NCI-H2227 (cell line): Measurements from ENCODE around the gene CPOX.
A peak's percentile ranks its signal among the peaks of the same experiment; 100 is the strongest.

Experiments used
- DNase-seq: peaks from one replicate; lab custom pipeline; 2025; ENCODE audit not compliant: unreplicated experiment; lab: John Stamatoyannopoulos, UW

The CPOX gene

DNA sequence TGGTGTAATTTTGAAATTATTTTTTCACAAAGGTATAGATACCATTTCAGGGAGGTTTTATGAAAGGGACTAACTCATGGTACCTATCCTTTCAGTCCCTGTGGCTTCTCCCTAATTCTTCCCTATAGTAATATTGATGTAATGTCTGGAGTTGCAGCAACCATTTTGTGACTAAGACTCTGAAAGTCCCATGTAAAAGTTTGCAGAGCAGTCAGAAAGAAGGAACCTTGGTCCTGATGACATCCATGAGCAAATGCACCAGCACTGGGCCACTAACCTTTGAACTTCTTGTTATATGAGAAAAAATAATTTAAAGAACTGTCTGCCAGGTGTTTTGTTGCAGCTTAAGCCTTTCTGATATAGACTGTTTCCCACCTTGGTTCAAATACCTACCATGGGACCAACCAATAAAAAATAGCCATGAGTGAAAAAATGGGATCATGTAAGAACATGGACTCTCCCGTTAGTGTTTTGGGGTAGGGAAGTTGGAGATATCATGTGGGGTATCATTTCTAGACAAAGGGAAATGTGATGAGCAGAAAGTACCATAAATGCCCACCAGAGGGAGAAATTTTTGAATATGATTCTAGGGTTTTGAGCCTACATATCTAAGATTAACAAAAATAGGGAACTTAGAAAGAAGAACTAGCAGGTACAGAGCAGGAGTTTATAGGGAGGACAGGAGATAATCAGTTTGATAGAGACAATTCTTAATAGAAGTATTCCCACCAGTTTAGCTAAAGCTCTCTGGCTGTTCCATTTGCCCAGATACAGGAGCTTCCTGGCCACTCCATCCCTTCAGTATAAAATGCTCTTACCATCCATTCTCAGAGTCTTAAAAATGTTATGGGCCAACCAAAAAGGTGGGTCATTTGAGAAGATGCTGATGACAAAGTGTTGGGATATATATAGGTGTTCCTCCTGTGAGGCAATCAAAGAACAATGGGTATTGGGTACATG lies 3.4 kb upstream of the CPOX start:
- DNase-seq = peak; percentile 32

DNA sequence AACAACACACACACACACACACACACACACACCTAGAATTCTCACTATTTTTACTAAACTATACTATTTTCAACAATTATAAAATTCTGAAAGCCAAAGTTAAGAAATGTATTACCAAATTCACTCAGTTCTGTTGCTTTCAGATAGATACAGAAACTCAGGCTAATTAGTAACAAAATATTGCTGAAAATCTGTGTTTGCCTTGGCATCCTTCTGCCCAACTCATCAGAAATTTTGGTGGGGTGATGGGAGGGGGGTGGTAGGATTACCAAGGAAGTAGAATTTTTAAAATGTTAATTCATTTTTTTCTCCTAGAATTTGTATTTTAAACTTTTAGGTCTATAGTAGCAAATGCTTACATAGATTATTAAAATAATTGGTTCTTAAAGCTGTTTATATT lies 2.7 kb upstream of the CPOX start:
- no peak for DNase-seq

- no peak for DNase-seq
Observed at GRCh38 chr3:98594628-98595324, 1.4 kb upstream of the CPOX start.

DNA sequence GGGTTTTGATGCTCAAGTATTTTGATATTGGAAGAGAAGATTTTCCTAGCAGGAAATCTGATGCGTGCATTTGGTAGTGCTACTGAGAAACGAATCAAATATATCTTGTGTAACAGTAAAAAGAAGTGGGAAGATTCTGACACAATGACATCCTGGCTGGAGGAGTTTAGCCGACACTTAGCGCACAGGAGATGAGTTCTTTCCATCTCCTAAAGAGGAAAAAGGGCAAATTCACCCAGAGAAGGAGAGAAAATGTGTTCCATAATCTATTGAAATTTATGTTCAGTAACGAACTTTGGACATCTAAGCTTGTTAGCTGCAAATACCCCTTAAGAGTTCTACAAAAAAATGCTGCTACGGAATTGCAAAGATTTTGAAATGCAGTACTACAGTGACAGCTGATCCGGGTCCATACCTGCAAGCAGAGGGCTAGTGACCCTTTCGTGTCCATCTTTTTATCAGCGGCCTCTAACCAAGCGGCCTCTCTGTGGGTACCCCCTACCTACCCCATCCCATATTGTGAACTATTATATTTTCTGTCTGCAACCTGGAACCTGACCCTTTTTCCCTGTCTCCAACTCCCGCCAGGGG lies 971 bp downstream of the CPOX start:
- DNase-seq = no peak

GRCh38 chr3:98589331-98590036 lies 3.9 kb downstream of the CPOX start:
- DNase-seq = no peak

DNA sequence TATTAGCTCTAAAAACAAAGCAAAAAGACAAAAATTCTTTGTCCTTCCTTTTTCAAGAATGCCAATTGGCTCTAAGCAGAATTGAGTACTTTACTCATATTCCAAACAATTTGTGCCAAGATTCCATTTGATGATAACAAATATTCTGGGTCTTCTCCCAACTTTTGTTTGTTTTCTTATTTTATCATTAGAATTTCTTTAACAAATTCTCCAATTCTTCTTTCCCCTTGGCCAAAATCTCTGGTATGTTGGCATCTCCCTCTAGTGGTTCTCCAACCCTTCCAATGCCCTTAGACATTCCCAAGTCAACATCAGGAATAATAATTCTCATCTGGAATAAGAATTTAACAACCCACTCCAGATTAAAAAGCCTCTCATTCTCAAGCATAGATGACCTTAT lies 5.3 kb downstream of the CPOX start:
- no peak for DNase-seq

DNA sequence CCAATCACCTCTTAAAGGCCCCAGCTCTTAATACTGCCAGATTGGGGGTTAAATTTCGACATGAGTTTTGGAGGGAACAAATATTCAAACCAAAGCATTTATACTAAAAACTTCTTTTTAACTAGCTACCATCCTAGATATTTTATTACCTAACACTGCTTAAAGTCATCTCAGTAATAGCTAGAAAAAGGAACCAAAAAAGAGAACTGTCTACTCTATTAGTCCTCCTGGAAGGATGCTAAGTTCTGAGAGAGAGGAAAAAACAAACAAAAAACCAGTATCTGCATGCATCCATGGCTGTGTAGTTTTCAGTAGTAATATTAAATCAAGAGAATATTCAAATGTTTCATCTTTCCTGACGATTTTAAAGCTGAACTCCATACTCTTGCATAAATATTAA lies 5.8 kb downstream of the CPOX start:
- no peak for DNase-seq

DNA sequence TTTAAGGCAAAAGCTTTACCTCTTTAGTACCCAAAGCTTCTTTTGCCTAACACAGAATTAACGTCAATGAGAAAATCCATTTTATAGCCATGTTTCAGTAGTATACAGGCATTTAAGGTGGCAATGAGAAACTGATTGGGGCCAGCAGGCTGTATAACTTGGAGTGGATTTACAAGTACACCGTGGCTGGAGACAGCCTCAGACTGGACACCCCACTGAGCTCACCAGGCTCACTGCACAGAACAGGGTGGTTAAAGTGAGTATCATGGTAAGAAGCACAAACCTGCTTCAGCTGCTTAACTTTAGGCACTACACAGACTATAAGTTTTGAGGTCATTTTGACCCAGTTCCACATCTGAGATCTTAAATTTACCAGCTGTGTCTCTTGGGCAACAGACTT lies 8.9 kb downstream of the CPOX start:
- no peak for DNase-seq

DNA sequence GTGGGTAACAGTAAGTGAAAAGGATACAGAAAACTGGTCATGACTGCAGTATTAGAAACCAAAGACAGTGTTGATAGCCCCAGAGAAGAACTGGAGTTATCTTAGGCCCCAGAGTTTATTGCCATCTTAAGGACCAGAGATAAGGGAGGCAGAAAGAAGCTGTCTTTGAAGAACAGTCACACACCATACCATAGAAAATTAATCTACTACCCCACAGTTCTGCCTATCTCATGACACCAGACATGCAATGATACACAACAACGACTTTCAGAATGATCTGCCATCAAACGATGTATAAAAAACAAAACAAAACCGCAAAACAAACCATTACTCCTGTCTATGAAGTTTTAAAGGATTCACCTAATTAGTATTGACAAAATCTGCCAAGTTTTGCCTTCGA lies 9.6 kb downstream of the CPOX start:
- no peak for DNase-seq

- DNase-seq = no peak
Observed at GRCh38 chr3:98582042-98582441, 11.4 kb downstream of the CPOX start.

DNA sequence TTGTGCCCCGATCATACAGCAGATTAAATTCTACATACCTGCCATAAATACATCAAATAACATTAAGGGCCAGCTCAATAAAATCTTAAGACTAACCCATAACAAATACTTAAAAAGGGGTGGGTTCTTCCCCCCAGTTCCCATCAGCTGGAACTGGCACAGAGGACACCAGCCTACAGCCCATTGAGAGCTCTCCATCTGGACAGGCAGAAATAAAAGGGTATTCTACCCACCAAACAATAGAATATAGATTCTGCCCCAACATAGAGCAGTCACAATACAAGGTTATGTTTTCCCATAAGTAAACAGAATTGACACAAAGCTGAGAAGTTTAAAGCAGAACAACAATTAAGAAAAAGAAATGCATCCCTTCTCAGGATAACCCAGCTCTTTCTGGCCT lies 11.9 kb downstream of the CPOX start:
- no peak for DNase-seq

GRCh38 chr3:98580401-98581386 lies 12.7 kb downstream of the CPOX start:
- DNase-seq = no peak

DNA sequence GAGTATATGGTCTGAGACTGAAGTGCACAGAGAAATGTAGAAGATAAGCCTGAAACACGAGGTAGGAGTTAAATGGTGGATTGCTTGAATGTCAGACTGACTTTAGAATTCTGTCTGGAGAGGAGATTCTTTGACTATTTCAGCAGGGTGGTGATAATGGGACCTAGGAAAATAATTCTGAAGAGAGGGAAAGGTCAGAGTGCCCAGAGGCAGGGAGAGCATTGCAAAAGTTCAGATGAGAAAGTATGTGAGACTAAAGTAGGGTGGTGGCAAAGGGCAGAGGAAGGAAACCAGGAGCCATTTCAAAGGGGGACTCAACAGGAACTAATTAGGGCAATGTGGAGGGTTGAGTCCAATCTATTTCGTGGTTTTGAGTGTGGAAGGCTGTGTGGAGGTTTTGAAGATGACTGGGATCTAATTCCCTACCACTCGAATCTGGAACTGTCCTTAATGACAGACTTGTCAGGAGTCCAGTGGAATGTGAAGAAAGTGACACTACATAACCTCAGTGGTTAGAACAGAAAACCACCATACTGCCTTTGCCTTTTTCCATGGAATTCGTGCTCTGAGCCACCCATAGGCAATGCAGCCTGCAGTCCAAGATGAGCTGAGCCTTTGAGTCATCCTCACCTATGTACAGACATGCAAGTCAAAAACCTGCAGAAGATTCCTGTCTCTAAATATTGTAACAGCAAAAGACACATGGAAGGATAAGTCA lies 16.1 kb downstream of the CPOX start:
- DNase-seq = no peak

DNA sequence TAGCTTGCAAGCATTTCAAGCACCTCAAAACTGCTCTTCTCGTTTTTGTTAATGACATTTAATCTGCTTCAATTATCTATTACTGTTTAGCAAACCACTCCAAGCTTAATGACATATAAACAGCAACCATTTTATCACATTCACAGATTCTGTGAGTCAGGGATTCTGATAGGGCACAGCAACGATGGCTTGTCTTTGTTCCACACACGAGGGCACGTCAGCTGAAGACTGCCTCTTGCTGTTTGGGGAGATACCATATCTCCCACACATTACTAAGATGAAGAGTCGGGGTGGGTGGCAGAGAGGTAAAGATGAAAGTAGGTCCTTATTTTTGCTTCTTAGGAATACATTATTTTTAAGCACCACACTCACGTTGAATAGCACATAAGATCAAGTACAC lies 19.3 kb downstream of the CPOX start:
- DNase-seq = no peak

DNA sequence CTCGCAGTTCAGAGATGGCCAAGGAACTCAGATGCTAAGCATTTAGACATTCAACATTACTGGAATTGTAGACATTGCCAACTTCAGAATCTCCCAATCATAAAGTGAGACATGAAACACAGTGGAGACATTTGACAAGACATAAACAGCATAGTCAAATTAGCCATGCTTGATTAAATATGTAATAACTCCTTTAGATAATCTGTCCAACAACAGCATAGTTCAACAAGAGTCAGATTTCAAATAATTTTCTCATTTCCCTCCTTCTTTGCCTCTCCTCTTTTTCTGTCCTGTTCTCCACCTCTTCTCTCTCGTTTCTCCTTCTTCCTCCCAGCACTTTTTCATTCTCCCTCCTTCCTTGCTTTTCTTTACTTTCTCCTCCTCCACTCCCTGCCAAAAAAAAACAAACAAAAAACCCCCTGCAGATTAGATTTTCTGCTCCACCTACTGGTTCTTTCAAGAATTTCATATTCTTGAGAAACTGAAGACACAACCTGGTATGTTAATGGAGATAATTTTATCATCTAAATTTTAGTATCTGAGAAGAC lies 20.2 kb downstream of the CPOX start:
- DNase-seq = peak; percentile 1

DNA sequence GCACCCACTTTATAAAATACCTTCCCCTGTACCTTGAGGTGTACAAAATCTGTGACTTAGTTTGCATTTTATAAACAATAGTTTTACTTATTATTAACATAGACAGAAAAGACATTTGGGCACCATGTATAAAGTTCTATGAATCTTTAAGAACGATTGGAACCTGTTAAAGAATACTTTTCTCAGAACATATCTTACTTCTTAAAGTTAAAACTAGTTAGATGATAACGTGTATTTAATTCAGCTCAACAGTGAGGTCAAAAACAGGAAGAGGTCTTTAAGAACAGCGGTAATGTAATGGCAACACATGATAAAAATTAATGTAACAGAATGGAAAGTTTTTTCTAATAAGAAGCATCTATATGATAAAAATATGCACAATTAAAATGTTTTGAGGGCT lies 25.0 kb downstream of the CPOX start:
- no peak for DNase-seq

DNA sequence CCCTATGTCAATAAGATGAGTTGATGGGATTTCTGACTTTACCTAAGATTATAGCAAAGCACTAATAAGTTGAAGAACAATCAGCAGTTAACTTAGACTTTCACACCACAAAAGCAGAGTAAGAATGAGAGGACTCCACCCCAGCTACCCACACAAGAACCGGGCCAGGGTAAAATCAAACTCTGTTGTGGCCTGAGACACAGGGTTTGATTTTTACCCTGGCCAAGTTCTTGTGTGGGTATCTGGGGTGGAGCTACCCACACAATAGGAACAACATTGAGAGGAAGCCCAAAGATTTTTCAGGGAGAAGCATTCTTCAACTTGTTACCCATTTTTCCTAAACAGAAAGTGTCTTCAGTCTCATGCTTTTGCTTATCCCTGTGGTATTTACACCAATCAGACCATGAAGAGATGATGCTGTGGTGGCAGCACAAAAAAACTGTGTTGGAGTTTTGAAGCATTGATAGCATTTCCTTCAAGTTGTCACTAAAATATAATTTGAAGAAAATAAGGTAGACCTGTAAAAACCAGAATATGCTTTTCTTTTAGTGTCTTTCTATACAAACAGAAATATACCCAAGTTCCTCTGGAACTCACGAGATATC lies 25.6 kb downstream of the CPOX start:
- no peak for DNase-seq

GRCh38 chr3:98565843-98566242 lies 27.6 kb downstream of the CPOX start:
- no peak for DNase-seq

DNA sequence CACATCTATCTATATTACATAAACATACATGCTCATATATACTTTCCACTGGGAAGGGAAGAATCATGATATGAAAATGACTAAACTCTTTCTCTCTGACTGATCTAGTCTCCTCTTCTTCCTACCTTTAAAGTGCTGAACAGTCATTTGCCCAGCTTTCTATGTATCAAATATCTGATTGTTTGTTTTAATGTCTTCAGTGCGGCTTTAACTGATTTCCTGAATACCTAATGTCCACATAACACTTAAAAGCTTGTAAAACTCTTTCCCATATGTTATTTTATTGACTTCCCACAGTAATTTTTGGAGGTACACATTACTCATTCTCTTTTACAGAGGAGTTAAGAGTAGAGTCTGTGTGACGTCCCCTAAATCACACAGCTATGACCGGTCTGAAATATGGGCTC lies 28.2 kb downstream of the CPOX start:
- no peak for DNase-seq
